Measurements from ENCODE around the gene COL4A5. TPM values are rescaled to one million over a fixed set of nuclear protein-coding genes. Genes with fewer than 3 reads are reported as not detected.

COL4A5 gene
- total RNA-seq, 1 donor from 2014 or later = 48.4 TPM

GRCh38 chrX:108494406-108495090 is 54.9 kb downstream of the COL4A5 start:
- no peak for FAIRE-seq
- no peak for TF ChIP-seq CTCF (IDR thresholded peaks at IDR 0.05; ENCODE audit: insufficient read depth, low read length, severe bottlenecking)
- no peaks in the 10 kb centered on the region for H3K36me3 ChIP-seq (ENCODE audit: control insufficient read depth, insufficient read depth, low read length)
- no peaks in the 10 kb centered on the region for H3K27me3 ChIP-seq (ENCODE audit: control insufficient read depth, insufficient read depth, low read length)
- DNase-seq (ENCODE audit: low read depth) = no peak
- H3K4me3 ChIP-seq (ENCODE audit: low read depth, low read length) = no peak overlapping the region

GRCh38 chrX:108511721-108512120 is 72.1 kb downstream of the COL4A5 start:
- no peak for DNase-seq (ENCODE audit: low read depth)
- Histone ChIP-seq H3K4me3 (ENCODE audit: low read depth, low read length) (no peak overlapping the region), H3K27me3 (ENCODE audit: control insufficient read depth, insufficient read depth, low read length) (no peaks in the 10 kb centered on the region), H3K36me3 (ENCODE audit: control insufficient read depth, insufficient read depth, low read length) (no peaks in the 10 kb centered on the region)
- no peak for FAIRE-seq
- TF ChIP-seq CTCF (IDR thresholded peaks at IDR 0.05; ENCODE audit: insufficient read depth, low read length, severe bottlenecking) = no peak

GRCh38 chrX:108516184-108516583 is 76.5 kb downstream of the COL4A5 start:
- H3K27me3 ChIP-seq (ENCODE audit: control insufficient read depth, insufficient read depth, low read length) = no peaks in the 10 kb centered on the region
- no peak overlapping the region for H3K4me3 ChIP-seq (ENCODE audit: low read depth, low read length)
- TF ChIP-seq CTCF (IDR thresholded peaks at IDR 0.05; ENCODE audit: insufficient read depth, low read length, severe bottlenecking) = no peak
- DNase-seq (ENCODE audit: low read depth) = peak; percentile 57
- FAIRE-seq = no peak
- no peaks in the 10 kb centered on the region for H3K36me3 ChIP-seq (ENCODE audit: control insufficient read depth, insufficient read depth, low read length)

GRCh38 chrX:108527724-108528123 is 88.1 kb downstream of the COL4A5 start:
- FAIRE-seq (no peak), DNase-seq (ENCODE audit: low read depth) (no peak)
- no peak for TF ChIP-seq CTCF (IDR thresholded peaks at IDR 0.05; ENCODE audit: insufficient read depth, low read length, severe bottlenecking)
- peaks cover 1% of the 10 kb centered on the region for H3K36me3 ChIP-seq (ENCODE audit: control insufficient read depth, insufficient read depth, low read length)
- H3K4me3 ChIP-seq (ENCODE audit: low read depth, low read length) = no peak overlapping the region
- no peaks in the 10 kb centered on the region for H3K27me3 ChIP-seq (ENCODE audit: control insufficient read depth, insufficient read depth, low read length)

- Histone ChIP-seq H3K4me3 (ENCODE audit: low read depth, low read length) (no peak overlapping the region), H3K36me3 (ENCODE audit: control insufficient read depth, insufficient read depth, low read length) (no peaks in the 10 kb centered on the region), H3K27me3 (ENCODE audit: control insufficient read depth, insufficient read depth, low read length) (no peaks in the 10 kb centered on the region)
- FAIRE-seq (no peak), DNase-seq (ENCODE audit: low read depth) (peak; percentile 38)
- TF ChIP-seq CTCF (IDR thresholded peaks at IDR 0.05; ENCODE audit: insufficient read depth, low read length, severe bottlenecking) = peak; percentile 27
Measured at GRCh38 chrX:108537005-108537404, 97.4 kb downstream of the COL4A5 start.

GRCh38 chrX:108541286-108541685 is 101.6 kb downstream of the COL4A5 start:
- no peak for FAIRE-seq
- Histone ChIP-seq H3K27me3 (ENCODE audit: control insufficient read depth, insufficient read depth, low read length) (no peaks in the 10 kb centered on the region), H3K4me3 (ENCODE audit: low read depth, low read length) (no peak overlapping the region), H3K36me3 (ENCODE audit: control insufficient read depth, insufficient read depth, low read length) (no peaks in the 10 kb centered on the region)
- DNase-seq (ENCODE audit: low read depth) = no peak
- TF ChIP-seq CTCF (IDR thresholded peaks at IDR 0.05; ENCODE audit: insufficient read depth, low read length, severe bottlenecking) = no peak
